PC-9 (cell line): Measurements from ENCODE around the gene HADHA.

Experiments used
- CTCF ChIP-seq: fragments of 200-600 bp; sonication (generic); conservative IDR thresholded peaks from 2 replicates; pipeline ENCODE4 v1.6.1; 2017; ENCODE audit warnings: mixed run types, antibody characterized with exemption, mild to moderate bottlenecking, moderate library complexity
- EZH2 ChIP-seq: fragments of 200-600 bp; sonication (generic); IDR thresholded peaks from 2 replicates; pipeline ENCODE4 v1.8.0; 2017; ENCODE audit warnings: antibody characterized with exemption, low read depth

- TF ChIP-seq CTCF, result no peak
- TF ChIP-seq EZH2, result no peak
Measured at GRCh38 chr2:26269571-26270158, 25.2 kb upstream of the HADHA start.
